Astrocyte (in vitro differentiated cells and primary cell): Measurements from ENCODE around the gene SDHAF1.

Experiments used
- CTCF ChIP-seq: IDR thresholded peaks from 2 replicates; pipeline ENCODE4 v1.5.1; 2011; ENCODE audit warnings: low read depth, mild to moderate bottlenecking, inconsistent platforms, low read length, moderate library complexity; ENCODE audit not compliant: insufficient read depth
- EZH2 ChIP-seq: IDR thresholded peaks from 2 replicates; pipeline ENCODE4 v1.6.1; 2012; ENCODE audit warnings: mild to moderate bottlenecking, low read length, inconsistent platforms; ENCODE audit not compliant: insufficient read depth

- TF ChIP-seq EZH2: no peak
- no peak for TF ChIP-seq CTCF
Measured at GRCh38 chr19:35990156-35990555, 4.8 kb upstream of the SDHAF1 start.
